ENCODE measurements around the gene USF3.

The USF3 gene

GRCh38 chr3:113607219-113607596 lies 89.2 kb downstream of the USF3 start:
- Histone ChIP-seq H3K4me1 (no peaks in the 10 kb centered on the region), H3K36me3 (no peaks in the 10 kb centered on the region), H3K27me3 (peaks cover 5% of the 10 kb centered on the region), H3K4me3 (ENCODE audit: low read depth, low read length) (no peak overlapping the region), H3K9me3 (no peaks in the 10 kb centered on the region)
- no peak for TF ChIP-seq CTCF (IDR thresholded peaks at IDR 0.05; ENCODE audit: low read depth, low read length)
- DNase-seq = no peak

GRCh38 chr3:113606539-113607218 lies 89.8 kb downstream of the USF3 start:
- DNase-seq = no peak

GRCh38 chr3:113602836-113603235 lies 93.6 kb downstream of the USF3 start:
- Histone ChIP-seq H3K4me3 (ENCODE audit: low read depth, low read length) (no peak overlapping the region), H3K4me1 (no peaks in the 10 kb centered on the region), H3K9me3 (no peaks in the 10 kb centered on the region), H3K36me3 (no peaks in the 10 kb centered on the region), H3K27me3 (peaks cover 5% of the 10 kb centered on the region)
- no peak for DNase-seq
- TF ChIP-seq CTCF (IDR thresholded peaks at IDR 0.05; ENCODE audit: low read depth, low read length) = no peak

More at GRCh38 chr3:113606539-113607218, 89.8 kb downstream of the USF3 start:
- Histone ChIP-seq H3K9me3 (no peaks in the 10 kb centered on the region), H3K27me3 (peaks cover 5% of the 10 kb centered on the region), H3K4me1 (no peaks in the 10 kb centered on the region), H3K36me3 (no peaks in the 10 kb centered on the region), H3K4me3 (ENCODE audit: low read depth, low read length) (no peak overlapping the region)
- TF ChIP-seq CTCF (IDR thresholded peaks at IDR 0.05; ENCODE audit: low read depth, low read length) = no peak

- TF ChIP-seq CTCF (IDR thresholded peaks at IDR 0.05; ENCODE audit: low read depth, low read length) = no peak
- H3K36me3 ChIP-seq = no peaks in the 10 kb centered on the region
Observed at GRCh38 chr3:113602256-113602655, 94.2 kb downstream of the USF3 start.

GRCh38 chr3:113601240-113601639 lies 95.2 kb downstream of the USF3 start:
- TF ChIP-seq CTCF (IDR thresholded peaks at IDR 0.05; ENCODE audit: low read depth, low read length) = no peak
- DNase-seq = no peak
- no peak overlapping the region for H3K4me3 ChIP-seq (ENCODE audit: low read depth, low read length)
- H3K36me3 ChIP-seq = no peaks in the 10 kb centered on the region
- H3K9me3 ChIP-seq = no peaks in the 10 kb centered on the region
- H3K27me3 ChIP-seq = peaks cover 5% of the 10 kb centered on the region; the same call in 1 of the 2 replicates
- no peaks in the 10 kb centered on the region for H3K4me1 ChIP-seq

More at GRCh38 chr3:113602256-113602655, 94.2 kb downstream of the USF3 start:
- H3K27me3 ChIP-seq = peaks cover 5% of the 10 kb centered on the region; the same call in 1 of the 2 replicates
- no peaks in the 10 kb centered on the region for H3K9me3 ChIP-seq
- no peak overlapping the region for H3K4me3 ChIP-seq (ENCODE audit: low read depth, low read length)
- no peak for DNase-seq
- H3K4me1 ChIP-seq = no peaks in the 10 kb centered on the region

GRCh38 chr3:113600418-113601182 lies 95.8 kb downstream of the USF3 start:
- Histone ChIP-seq H3K36me3 (no peaks in the 10 kb centered on the region), H3K27me3 (peaks cover 5% of the 10 kb centered on the region; the same call in 1 of the 2 replicates), H3K9me3 (no peaks in the 10 kb centered on the region), H3K4me1 (no peaks in the 10 kb centered on the region), H3K4me3 (ENCODE audit: low read depth, low read length) (no peak overlapping the region)
- DNase-seq = no peak
- TF ChIP-seq CTCF (IDR thresholded peaks at IDR 0.05; ENCODE audit: low read depth, low read length) = no peak

Data from BE2C (cell line).